Left lung (tissue), 10 donors: Measurements from ENCODE around the gene ATP6V1B1. TPM values are rescaled to one million over a fixed set of nuclear protein-coding genes. Genes with fewer than 3 reads are reported as not detected.

Experiments used
- ATAC-seq: fragments of 200-7000 bp; cut with Tn5 transposase; one replicate; pipeline ENCODE4 v1.9.1; 2020; ENCODE audit warnings: moderate library complexity
- DNase-seq, 4 donors: peaks; one replicate each; pipeline ENCODE4 v3.0.0-alpha.2; 2013 to 2020
- H3K27ac ChIP-seq, 2 donors: fragments of 200-600 bp; sonication (generic) in 1 of 2; one replicate each; pipeline versions ENCODE4 v1.5.0 to v1.8.0; 2020 to 2021
- H3K27me3 ChIP-seq, 2 donors: fragments of 200-600 bp; sonication (generic) in 1 of 2; one replicate each; pipeline versions ENCODE4 v1.5.0 to v1.8.0; 2020 to 2021
- H3K36me3 ChIP-seq, 2 donors: fragments of 200-600 bp; sonication (generic) in 1 of 2; one replicate each; pipeline versions ENCODE4 v1.5.0 to v1.8.0; 2020 to 2021
- H3K4me1 ChIP-seq, 2 donors: fragments of 200-600 bp; one replicate each; pipeline ENCODE4 v1.8.0; 2021
- H3K4me3 ChIP-seq, 2 donors: fragments of 200-600 bp; sonication (generic) in 1 of 2; one replicate each; pipeline versions ENCODE4 v1.5.0 to v1.8.0; 2020 to 2021; ENCODE audit warnings: mild to moderate bottlenecking in 1 of 2
- H3K9me3 ChIP-seq, 2 donors: fragments of 200-600 bp; sonication (generic) in 1 of 2; one replicate each; pipeline versions ENCODE4 v1.5.0 to v1.8.0; 2020 to 2021
- CTCF ChIP-seq, 2 donors: fragments of 200-600 bp; sonication (generic) in 1 of 2; IDR thresholded peaks; one replicate each; pipeline versions ENCODE4 v1.5.0 to v1.8.0; 2021; ENCODE audit warnings: antibody characterized with exemption in 2 of 2
- intact Hi-C, 2 donors: fragments of 100-400 bp; cut with DNase I; formaldehyde crosslinking; loops; one replicate each; pipeline versions ENCODE4 v1.11.2 to v1.14.2; 2022
- polyA plus RNA-seq, 6 donors: library from polyadenylated mRNA; unstranded; fragments of 120-200 nt; gene quantifications; one replicate each; pipeline ENCODE4 v1.2.1, GENCODE V29; 2013; ENCODE audit not compliant: insufficient read length in 6 of 6
- total RNA-seq, 2 donors: library from RNA; stranded (reverse); fragmentation: NEBNext Ultra II Directional; extraction: Animal tissue kit (Norgen Biotek cat#: 25700); gene quantifications; one replicate each; pipeline ENCODE4 v1.2.1, GENCODE V29; 2021
- donor health status: DM: no; HTN: yes; CAD: no.
- donor health status: DM: no; HTN: no; CAD: no.

The ATP6V1B1 gene
- total and polyA plus RNA-seq, 8 donors = 0.76 to 5.5 (median 4.7) TPM

- no peak overlapping the region for H3K4me3 ChIP-seq
- no peaks in the 10 kb centered on the region for H3K9me3 ChIP-seq
Measured at GRCh38 chr2:70932631-70933230, 3.0 kb upstream of the ATP6V1B1 start.

GRCh38 chr2:70934981-70935380, 719 bp upstream of the ATP6V1B1 start:
- H3K4me1 ChIP-seq = no peaks in the 10 kb centered on the region
- no peaks in the 10 kb centered on the region for H3K36me3 ChIP-seq
- no peaks in the 10 kb centered on the region for H3K9me3 ChIP-seq
- peaks cover 0 to 33% of the 10 kb centered on the region in 2 donors for H3K27me3 ChIP-seq
- TF ChIP-seq CTCF (IDR thresholded peaks at IDR 0.05) = no peak
- no peak overlapping the region for H3K4me3 ChIP-seq
- intact Hi-C loops = no loop called here
- ATAC-seq (no peak), DNase-seq (no peak)
- H3K27ac ChIP-seq = no peak overlapping the region

More at GRCh38 chr2:70932631-70933230, 3.0 kb upstream of the ATP6V1B1 start:
- H3K4me1 ChIP-seq = no peaks in the 10 kb centered on the region
- DNase-seq = no peak
- no peak for TF ChIP-seq CTCF (IDR thresholded peaks at IDR 0.05)
- H3K36me3 ChIP-seq = no peaks in the 10 kb centered on the region
- no peak overlapping the region for H3K27ac ChIP-seq
- peaks cover 0 to 13% of the 10 kb centered on the region in 2 donors for H3K27me3 ChIP-seq
- intact Hi-C loops = no loop called here
- no peak for ATAC-seq

- H3K4me1 ChIP-seq = no peaks in the 10 kb centered on the region
Measured at GRCh38 chr2:70936165-70936978, 672 bp downstream of the ATP6V1B1 start.

GRCh38 chr2:70936979-70937811, 1.5 kb downstream of the ATP6V1B1 start:
- no peak overlapping the region for H3K27ac ChIP-seq
- H3K4me3 ChIP-seq = no peak overlapping the region
- H3K36me3 ChIP-seq = no peaks in the 10 kb centered on the region
- intact Hi-C loops = no loop called here
- peaks cover 0 to 33% of the 10 kb centered on the region in 2 donors for H3K27me3 ChIP-seq
- TF ChIP-seq CTCF (IDR thresholded peaks at IDR 0.05) = no peak
- ATAC-seq (no peak), DNase-seq (no peak)
- H3K9me3 ChIP-seq = no peaks in the 10 kb centered on the region
- no peaks in the 10 kb centered on the region for H3K4me1 ChIP-seq

More at GRCh38 chr2:70936165-70936978, 672 bp downstream of the ATP6V1B1 start:
- Histone ChIP-seq H3K27me3 (peaks cover 0 to 33% of the 10 kb centered on the region in 2 donors), H3K9me3 (no peaks in the 10 kb centered on the region), H3K36me3 (no peaks in the 10 kb centered on the region), H3K4me3 (no peak overlapping the region), H3K27ac (no peak overlapping the region)
- intact Hi-C loops = no loop called here
- ATAC-seq = peak; percentile 68
- TF ChIP-seq CTCF (IDR thresholded peaks at IDR 0.05) = no peak
- no peak for DNase-seq
